ENCODE measurements around the gene TUBB.

DNA sequence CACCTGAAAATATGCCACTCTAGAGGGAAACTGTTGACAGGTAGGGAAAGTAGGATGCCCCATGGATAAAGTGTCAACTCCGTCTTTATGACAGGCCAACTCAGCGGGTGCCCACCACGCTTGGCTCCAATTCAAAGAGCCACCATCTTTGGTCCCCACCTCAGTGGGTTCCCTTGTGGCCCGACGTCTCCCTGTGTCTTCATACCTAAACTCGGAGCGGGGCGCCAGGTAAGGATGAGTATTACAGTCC lies 3.3 kb upstream of the TUBB start:
- TF ChIP-seq, protein P1, sequence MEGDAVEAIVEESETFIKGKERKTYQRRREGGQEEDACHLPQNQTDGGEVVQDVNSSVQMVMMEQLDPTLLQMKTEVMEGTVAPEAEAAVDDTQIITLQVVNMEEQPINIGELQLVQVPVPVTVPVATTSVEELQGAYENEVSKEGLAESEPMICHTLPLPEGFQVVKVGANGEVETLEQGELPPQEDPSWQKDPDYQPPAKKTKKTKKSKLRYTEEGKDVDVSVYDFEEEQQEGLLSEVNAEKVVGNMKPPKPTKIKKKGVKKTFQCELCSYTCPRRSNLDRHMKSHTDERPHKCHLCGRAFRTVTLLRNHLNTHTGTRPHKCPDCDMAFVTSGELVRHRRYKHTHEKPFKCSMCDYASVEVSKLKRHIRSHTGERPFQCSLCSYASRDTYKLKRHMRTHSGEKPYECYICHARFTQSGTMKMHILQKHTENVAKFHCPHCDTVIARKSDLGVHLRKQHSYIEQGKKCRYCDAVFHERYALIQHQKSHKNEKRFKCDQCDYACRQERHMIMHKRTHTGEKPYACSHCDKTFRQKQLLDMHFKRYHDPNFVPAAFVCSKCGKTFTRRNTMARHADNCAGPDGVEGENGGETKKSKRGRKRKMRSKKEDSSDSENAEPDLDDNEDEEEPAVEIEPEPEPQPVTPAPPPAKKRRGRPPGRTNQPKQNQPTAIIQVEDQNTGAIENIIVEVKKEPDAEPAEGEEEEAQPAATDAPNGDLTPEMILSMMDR (IDR thresholded peaks at IDR 0.05; ENCODE audit: low read depth, low read length, missing input control) = no peak
- TF ChIP-seq NR2F2 (IDR thresholded peaks at IDR 0.05) (no peak), TAF1 (conservative IDR thresholded peaks at IDR 0.05) (no peak), JUND (IDR thresholded peaks at IDR 0.05) (no peak), RAD21 (IDR thresholded peaks at IDR 0.05) (no peak), YY1 (IDR thresholded peaks at IDR 0.05) (no peak)
- TF ChIP-seq, protein P2, sequence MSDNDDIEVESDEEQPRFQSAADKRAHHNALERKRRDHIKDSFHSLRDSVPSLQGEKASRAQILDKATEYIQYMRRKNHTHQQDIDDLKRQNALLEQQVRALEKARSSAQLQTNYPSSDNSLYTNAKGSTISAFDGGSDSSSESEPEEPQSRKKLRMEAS (IDR thresholded peaks at IDR 0.05) = no peak
- TF ChIP-seq, protein P3, sequence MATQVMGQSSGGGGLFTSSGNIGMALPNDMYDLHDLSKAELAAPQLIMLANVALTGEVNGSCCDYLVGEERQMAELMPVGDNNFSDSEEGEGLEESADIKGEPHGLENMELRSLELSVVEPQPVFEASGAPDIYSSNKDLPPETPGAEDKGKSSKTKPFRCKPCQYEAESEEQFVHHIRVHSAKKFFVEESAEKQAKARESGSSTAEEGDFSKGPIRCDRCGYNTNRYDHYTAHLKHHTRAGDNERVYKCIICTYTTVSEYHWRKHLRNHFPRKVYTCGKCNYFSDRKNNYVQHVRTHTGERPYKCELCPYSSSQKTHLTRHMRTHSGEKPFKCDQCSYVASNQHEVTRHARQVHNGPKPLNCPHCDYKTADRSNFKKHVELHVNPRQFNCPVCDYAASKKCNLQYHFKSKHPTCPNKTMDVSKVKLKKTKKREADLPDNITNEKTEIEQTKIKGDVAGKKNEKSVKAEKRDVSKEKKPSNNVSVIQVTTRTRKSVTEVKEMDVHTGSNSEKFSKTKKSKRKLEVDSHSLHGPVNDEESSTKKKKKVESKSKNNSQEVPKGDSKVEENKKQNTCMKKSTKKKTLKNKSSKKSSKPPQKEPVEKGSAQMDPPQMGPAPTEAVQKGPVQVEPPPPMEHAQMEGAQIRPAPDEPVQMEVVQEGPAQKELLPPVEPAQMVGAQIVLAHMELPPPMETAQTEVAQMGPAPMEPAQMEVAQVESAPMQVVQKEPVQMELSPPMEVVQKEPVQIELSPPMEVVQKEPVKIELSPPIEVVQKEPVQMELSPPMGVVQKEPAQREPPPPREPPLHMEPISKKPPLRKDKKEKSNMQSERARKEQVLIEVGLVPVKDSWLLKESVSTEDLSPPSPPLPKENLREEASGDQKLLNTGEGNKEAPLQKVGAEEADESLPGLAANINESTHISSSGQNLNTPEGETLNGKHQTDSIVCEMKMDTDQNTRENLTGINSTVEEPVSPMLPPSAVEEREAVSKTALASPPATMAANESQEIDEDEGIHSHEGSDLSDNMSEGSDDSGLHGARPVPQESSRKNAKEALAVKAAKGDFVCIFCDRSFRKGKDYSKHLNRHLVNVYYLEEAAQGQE (IDR thresholded peaks at IDR 0.05) = no peak
- TF ChIP-seq, protein P4, sequence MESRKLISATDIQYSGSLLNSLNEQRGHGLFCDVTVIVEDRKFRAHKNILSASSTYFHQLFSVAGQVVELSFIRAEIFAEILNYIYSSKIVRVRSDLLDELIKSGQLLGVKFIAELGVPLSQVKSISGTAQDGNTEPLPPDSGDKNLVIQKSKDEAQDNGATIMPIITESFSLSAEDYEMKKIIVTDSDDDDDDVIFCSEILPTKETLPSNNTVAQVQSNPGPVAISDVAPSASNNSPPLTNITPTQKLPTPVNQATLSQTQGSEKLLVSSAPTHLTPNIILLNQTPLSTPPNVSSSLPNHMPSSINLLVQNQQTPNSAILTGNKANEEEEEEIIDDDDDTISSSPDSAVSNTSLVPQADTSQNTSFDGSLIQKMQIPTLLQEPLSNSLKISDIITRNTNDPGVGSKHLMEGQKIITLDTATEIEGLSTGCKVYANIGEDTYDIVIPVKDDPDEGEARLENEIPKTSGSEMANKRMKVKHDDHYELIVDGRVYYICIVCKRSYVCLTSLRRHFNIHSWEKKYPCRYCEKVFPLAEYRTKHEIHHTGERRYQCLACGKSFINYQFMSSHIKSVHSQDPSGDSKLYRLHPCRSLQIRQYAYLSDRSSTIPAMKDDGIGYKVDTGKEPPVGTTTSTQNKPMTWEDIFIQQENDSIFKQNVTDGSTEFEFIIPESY (IDR thresholded peaks at IDR 0.05) = no peak
